HEK293T (cell line): Measurements from ENCODE around the gene ANKRD44.

Source experiments
- ELF4 ChIP-seq: fragments of 450-650 bp; IDR thresholded peaks from 2 replicates; pipeline ENCODE4 v1.6.1; 2017; ENCODE audit warnings: antibody characterized with exemption
- TF ChIP-seq, protein P1 (sequence below): fragments of 450-650 bp; IDR thresholded peaks from 2 replicates; pipeline ENCODE4 v1.6.1; 2016

DNA sequence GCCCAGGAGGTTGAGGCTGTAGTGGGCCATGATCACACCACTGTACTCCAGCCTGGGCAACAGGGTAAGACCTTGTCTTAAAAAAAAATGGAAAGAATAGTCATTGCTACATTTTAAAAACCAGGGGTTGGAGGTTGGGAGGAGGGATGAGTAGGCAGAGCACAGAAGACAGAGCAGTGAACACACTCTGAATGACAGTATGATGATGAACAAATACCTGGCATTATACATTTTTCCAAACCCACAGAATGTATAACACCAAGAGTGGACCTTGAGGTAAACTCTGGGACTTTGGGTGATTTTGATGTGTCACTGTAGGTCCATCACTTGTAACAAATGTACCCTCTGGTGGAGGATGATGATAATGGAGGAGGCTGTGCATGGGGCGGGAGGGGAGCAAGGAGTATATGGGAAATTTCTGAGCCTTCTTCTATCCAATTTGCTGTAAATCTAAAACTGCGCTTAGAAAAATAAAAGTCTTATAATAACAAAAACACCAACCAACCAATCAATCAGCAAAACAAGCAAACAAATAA lies 272.6 kb downstream of the ANKRD44 start:
- no peak for TF ChIP-seq ELF4
- TF ChIP-seq, protein P1, sequence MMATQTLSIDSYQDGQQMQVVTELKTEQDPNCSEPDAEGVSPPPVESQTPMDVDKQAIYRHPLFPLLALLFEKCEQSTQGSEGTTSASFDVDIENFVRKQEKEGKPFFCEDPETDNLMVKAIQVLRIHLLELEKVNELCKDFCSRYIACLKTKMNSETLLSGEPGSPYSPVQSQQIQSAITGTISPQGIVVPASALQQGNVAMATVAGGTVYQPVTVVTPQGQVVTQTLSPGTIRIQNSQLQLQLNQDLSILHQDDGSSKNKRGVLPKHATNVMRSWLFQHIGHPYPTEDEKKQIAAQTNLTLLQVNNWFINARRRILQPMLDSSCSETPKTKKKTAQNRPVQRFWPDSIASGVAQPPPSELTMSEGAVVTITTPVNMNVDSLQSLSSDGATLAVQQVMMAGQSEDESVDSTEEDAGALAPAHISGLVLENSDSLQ = no peak
